SK-N-SH treated with all-trans-retinoic acid at 6 μM for 48 hours (cell line): ENCODE measurements around the gene SCYGR3.

Experiments
- ATAC-seq: fragments of 200-7000 bp; cut with Tn5 transposase; 3 replicates; pipeline ENCODE4 v1.9.1; 2020; ENCODE audit warnings: mild to moderate bottlenecking, moderate library complexity
- ARNTL ChIP-seq: fragments of 450-650 bp; formaldehyde crosslinking; IDR thresholded peaks from 2 replicates; pipeline ENCODE4 v1.5.0; 2020; ENCODE audit warnings: low read depth, mild to moderate bottlenecking, moderate library complexity, borderline replicate concordance
- BACH2 ChIP-seq: fragments of 250-450 bp; sonication (Bioruptor Pico); IDR thresholded peaks from 2 replicates; pipeline ENCODE4 v1.9.0; 2021; ENCODE audit warnings: mild to moderate bottlenecking, borderline replicate concordance
- CSDC2 ChIP-seq: fragments of 250-450 bp; sonication (Bioruptor Pico); IDR thresholded peaks from 2 replicates; pipeline ENCODE4 v1.5.0; 2020; ENCODE audit warnings: mild to moderate bottlenecking, moderate library complexity
- GLIS3 ChIP-seq: fragments of 250-450 bp; sonication (Bioruptor Pico); IDR thresholded peaks from 2 replicates; pipeline ENCODE4 v1.5.0; 2020; ENCODE audit warnings: mild to moderate bottlenecking, moderate library complexity
- ISL1 ChIP-seq: fragments of 250-450 bp; sonication (Bioruptor Pico); IDR thresholded peaks from 2 replicates; pipeline ENCODE4 v2.1.2; 2022; ENCODE audit warnings: mild to moderate bottlenecking, moderate library complexity
- OSR1 ChIP-seq: fragments of 250-450 bp; sonication (Bioruptor Pico); IDR thresholded peaks from 2 replicates; pipeline ENCODE4 v1.8.0; 2022; ENCODE audit warnings: moderate library complexity, mild to moderate bottlenecking, inconsistent platforms
- PATZ1 ChIP-seq: fragments of 250-450 bp; sonication (Bioruptor Pico); IDR thresholded peaks from 2 replicates; pipeline ENCODE4 v1.8.0; 2020; ENCODE audit warnings: mild to moderate bottlenecking, moderate library complexity, borderline replicate concordance
- POU6F1 ChIP-seq: fragments of 250-450 bp; sonication (Bioruptor Pico); IDR thresholded peaks from 2 replicates; pipeline ENCODE4 v1.8.0; 2021; ENCODE audit warnings: low read depth, mild to moderate bottlenecking, moderate library complexity, borderline replicate concordance
- PPARA ChIP-seq: fragments of 250-450 bp; sonication (Bioruptor Pico); IDR thresholded peaks from 2 replicates; pipeline ENCODE4 v1.5.0; 2020; ENCODE audit warnings: mild to moderate bottlenecking, borderline replicate concordance
- RARB ChIP-seq: fragments of 250-450 bp; sonication (Bioruptor Pico); IDR thresholded peaks from 2 replicates; pipeline ENCODE4 v1.8.0; 2021; ENCODE audit warnings: mild to moderate bottlenecking, moderate library complexity
- SNAI2 ChIP-seq: fragments of 250-450 bp; sonication (Bioruptor Pico); IDR thresholded peaks from 2 replicates; pipeline ENCODE4 v1.5.0; 2020; ENCODE audit warnings: mild to moderate bottlenecking, moderate library complexity
- TCF4 ChIP-seq: fragments of 250-450 bp; sonication (Bioruptor Pico); IDR thresholded peaks from 2 replicates; pipeline ENCODE4 v1.8.0; 2021; ENCODE audit warnings: mild to moderate bottlenecking, moderate library complexity, borderline replicate concordance
- TOX ChIP-seq: fragments of 250-450 bp; sonication (Bioruptor Pico); IDR thresholded peaks from 2 replicates; pipeline ENCODE4 v1.8.0; 2021; ENCODE audit warnings: mild to moderate bottlenecking, moderate library complexity, borderline replicate concordance
- ZC3H10 ChIP-seq: fragments of 250-450 bp; sonication (Bioruptor Pico); IDR thresholded peaks from 2 replicates; pipeline ENCODE4 v1.5.1; 2021; ENCODE audit warnings: mild to moderate bottlenecking, moderate library complexity
- ZFP3 ChIP-seq: fragments of 250-450 bp; sonication (Bioruptor Pico); IDR thresholded peaks from 2 replicates; pipeline ENCODE4 v1.5.0; 2020; ENCODE audit warnings: mild to moderate bottlenecking, moderate library complexity
- ZFP30 ChIP-seq: fragments of 450-650 bp; formaldehyde crosslinking; IDR thresholded peaks from 2 replicates; pipeline ENCODE4 v1.5.0; 2022; ENCODE audit warnings: mild to moderate bottlenecking, moderate library complexity
- ZNF565 ChIP-seq: fragments of 450-650 bp; formaldehyde crosslinking; conservative IDR thresholded peaks from 2 replicates; pipeline ENCODE4 v1.5.0; 2020; ENCODE audit warnings: low read depth, mild to moderate bottlenecking, moderate library complexity
- ZNF70 ChIP-seq: fragments of 450-650 bp; formaldehyde crosslinking; IDR thresholded peaks from 2 replicates; pipeline ENCODE4 v1.5.0; 2020; ENCODE audit warnings: mild to moderate bottlenecking, moderate library complexity
- ZNF8 ChIP-seq: fragments of 450-650 bp; formaldehyde crosslinking; IDR thresholded peaks from 2 replicates; pipeline ENCODE4 v1.5.0; 2020; ENCODE audit warnings: mild to moderate bottlenecking, moderate library complexity
- TF ChIP-seq, protein P1 (sequence below): fragments of 250-450 bp; sonication (Bioruptor Pico); IDR thresholded peaks from 2 replicates; pipeline ENCODE4 v1.5.1; 2020; ENCODE audit warnings: low read depth, mild to moderate bottlenecking, moderate library complexity
- TF ChIP-seq, protein P2 (sequence below): fragments of 250-450 bp; sonication (Bioruptor Pico); IDR thresholded peaks from 2 replicates; pipeline ENCODE4 v1.5.0; 2020; ENCODE audit warnings: mild to moderate bottlenecking, moderate library complexity
- TF ChIP-seq, protein P3 (sequence below): fragments of 250-450 bp; sonication (Bioruptor Pico); IDR thresholded peaks from 2 replicates; pipeline ENCODE4 v1.5.1; 2021; ENCODE audit warnings: mild to moderate bottlenecking, moderate library complexity

Gene SCYGR3

DNA sequence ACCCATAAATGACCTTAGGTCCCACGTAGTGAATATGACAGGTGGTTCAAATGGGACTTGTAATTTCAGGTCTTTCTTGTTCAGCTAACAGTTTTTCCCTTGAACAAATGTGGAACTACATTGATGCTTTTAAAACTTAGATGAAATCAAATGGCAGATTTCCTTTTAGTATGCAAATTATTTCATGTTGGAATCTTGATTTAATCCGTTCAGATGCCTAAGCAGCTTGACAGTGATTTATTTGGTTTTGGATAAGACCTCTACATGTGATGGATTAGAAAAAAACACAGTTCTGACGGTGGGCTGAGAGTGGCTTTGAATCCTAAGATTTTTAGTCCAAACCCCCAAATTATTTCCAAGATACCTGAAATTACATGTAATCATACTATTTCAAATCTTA, 19.6 kb upstream of the SCYGR3 start:
- TF ChIP-seq ARNTL (no peak), CSDC2 (CRISPR knock-in tag) (no peak), PATZ1 (no peak), ZNF565 (CRISPR knock-in tag) (no peak), SNAI2 (no peak), GLIS3 (no peak)
- TF ChIP-seq, protein P1, sequence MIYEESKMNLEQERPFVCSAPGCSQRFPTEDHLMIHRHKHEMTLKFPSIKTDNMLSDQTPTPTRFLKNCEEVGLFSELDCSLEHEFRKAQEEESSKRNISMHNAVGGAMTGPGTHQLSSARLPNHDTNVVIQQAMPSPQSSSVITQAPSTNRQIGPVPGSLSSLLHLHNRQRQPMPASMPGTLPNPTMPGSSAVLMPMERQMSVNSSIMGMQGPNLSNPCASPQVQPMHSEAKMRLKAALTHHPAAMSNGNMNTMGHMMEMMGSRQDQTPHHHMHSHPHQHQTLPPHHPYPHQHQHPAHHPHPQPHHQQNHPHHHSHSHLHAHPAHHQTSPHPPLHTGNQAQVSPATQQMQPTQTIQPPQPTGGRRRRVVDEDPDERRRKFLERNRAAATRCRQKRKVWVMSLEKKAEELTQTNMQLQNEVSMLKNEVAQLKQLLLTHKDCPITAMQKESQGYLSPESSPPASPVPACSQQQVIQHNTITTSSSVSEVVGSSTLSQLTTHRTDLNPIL (CRISPR knock-in tag): no peak
- ATAC-seq: no peak

DNA sequence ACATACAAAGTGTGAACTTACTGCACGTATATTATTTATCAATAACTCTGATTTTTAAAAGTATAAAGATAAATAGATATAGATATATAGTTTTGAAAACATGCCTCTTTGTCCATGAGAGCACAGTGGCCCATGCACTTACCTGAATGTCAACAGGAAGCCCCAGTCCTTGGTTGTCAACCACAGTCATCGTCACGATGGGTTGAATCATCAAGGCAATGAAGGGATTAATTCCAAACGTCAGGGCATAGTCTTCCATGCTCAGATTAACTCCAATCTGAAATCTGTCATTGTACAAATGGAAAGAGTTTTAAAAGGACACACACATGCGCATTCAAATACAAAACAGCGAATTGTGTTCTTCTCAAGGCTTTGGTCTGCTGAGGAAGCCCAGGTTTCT, 18.2 kb upstream of the SCYGR3 start:
- no peak for ATAC-seq
- TF ChIP-seq OSR1 (CRISPR knock-in tag): no peak
- no peak for TF ChIP-seq RARB (CRISPR knock-in tag)
- TF ChIP-seq, protein P1 (CRISPR knock-in tag): no peak
- TF ChIP-seq ARNTL: no peak
- TF ChIP-seq, protein P2, sequence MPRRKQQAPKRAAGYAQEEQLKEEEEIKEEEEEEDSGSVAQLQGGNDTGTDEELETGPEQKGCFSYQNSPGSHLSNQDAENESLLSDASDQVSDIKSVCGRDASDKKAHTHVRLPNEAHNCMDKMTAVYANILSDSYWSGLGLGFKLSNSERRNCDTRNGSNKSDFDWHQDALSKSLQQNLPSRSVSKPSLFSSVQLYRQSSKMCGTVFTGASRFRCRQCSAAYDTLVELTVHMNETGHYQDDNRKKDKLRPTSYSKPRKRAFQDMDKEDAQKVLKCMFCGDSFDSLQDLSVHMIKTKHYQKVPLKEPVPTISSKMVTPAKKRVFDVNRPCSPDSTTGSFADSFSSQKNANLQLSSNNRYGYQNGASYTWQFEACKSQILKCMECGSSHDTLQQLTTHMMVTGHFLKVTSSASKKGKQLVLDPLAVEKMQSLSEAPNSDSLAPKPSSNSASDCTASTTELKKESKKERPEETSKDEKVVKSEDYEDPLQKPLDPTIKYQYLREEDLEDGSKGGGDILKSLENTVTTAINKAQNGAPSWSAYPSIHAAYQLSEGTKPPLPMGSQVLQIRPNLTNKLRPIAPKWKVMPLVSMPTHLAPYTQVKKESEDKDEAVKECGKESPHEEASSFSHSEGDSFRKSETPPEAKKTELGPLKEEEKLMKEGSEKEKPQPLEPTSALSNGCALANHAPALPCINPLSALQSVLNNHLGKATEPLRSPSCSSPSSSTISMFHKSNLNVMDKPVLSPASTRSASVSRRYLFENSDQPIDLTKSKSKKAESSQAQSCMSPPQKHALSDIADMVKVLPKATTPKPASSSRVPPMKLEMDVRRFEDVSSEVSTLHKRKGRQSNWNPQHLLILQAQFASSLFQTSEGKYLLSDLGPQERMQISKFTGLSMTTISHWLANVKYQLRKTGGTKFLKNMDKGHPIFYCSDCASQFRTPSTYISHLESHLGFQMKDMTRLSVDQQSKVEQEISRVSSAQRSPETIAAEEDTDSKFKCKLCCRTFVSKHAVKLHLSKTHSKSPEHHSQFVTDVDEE (CRISPR knock-in tag): no peak
- TF ChIP-seq POU6F1 (CRISPR knock-in tag): no peak
- TF ChIP-seq ISL1: no peak
- TF ChIP-seq ZNF8 (CRISPR knock-in tag): no peak
- no peak for TF ChIP-seq GLIS3
- no peak for TF ChIP-seq ZNF565 (CRISPR knock-in tag)
- no peak for TF ChIP-seq CSDC2 (CRISPR knock-in tag)
- TF ChIP-seq TCF4: no peak
- no peak for TF ChIP-seq ZNF70 (CRISPR knock-in tag)
- TF ChIP-seq ZC3H10: no peak
- TF ChIP-seq ZFP30: no peak

DNA sequence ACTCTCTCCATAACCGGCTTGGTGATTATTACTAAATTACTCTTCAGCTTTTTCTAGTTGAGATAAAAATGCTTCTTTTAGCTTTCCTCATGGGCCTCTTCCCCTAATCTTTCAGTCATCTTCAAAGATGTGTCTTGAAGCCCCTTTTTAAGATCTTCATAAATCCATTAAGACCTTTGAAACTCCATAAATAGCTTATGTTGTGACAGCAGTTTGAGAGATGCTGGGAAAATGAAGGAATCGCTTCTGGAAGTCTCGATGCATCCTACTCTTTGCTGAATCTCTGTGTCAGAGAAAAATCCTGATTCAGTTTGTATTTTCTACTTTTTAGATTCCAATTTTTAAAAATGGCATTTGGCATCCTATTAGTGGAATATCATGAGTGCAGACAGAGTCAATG, 15.7 kb upstream of the SCYGR3 start:
- no peak for TF ChIP-seq ZFP30
- no peak for TF ChIP-seq ISL1
- TF ChIP-seq, protein P3, sequence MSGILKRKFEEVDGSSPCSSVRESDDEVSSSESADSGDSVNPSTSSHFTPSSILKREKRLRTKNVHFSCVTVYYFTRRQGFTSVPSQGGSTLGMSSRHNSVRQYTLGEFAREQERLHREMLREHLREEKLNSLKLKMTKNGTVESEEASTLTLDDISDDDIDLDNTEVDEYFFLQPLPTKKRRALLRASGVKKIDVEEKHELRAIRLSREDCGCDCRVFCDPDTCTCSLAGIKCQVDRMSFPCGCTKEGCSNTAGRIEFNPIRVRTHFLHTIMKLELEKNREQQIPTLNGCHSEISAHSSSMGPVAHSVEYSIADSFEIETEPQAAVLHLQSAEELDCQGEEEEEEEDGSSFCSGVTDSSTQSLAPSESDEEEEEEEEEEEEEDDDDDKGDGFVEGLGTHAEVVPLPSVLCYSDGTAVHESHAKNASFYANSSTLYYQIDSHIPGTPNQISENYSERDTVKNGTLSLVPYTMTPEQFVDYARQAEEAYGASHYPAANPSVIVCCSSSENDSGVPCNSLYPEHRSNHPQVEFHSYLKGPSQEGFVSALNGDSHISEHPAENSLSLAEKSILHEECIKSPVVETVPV (CRISPR knock-in tag): no peak
- no peak for TF ChIP-seq SNAI2
- no peak for TF ChIP-seq ZFP3
- no peak for TF ChIP-seq CSDC2 (CRISPR knock-in tag)
- TF ChIP-seq, protein P1 (CRISPR knock-in tag): no peak
- no peak for TF ChIP-seq ARNTL
- TF ChIP-seq TOX: no peak
- no peak for TF ChIP-seq ZNF70 (CRISPR knock-in tag)
- no peak for TF ChIP-seq PPARA
- TF ChIP-seq BACH2 (CRISPR knock-in tag): no peak

More for the DNA sequence above, 15.7 kb upstream of the SCYGR3 start:
- no peak for ATAC-seq
